GM10847 (cell line): ENCODE results near the gene PTPN14.

Source experiments
- POLR2A ChIP-seq: IDR thresholded peaks from 2 replicates; pipeline ENCODE4 v1.6.1; 2011; ENCODE audit not compliant: insufficient read length; ENCODE audit errors: extremely low read depth

The PTPN14 gene

GRCh38 chr1:214379236-214379970 is 172.0 kb downstream of the PTPN14 start:
- TF ChIP-seq POLR2A = no peak

- TF ChIP-seq POLR2A = no peak
Observed at GRCh38 chr1:214378492-214378891, 172.9 kb downstream of the PTPN14 start.

GRCh38 chr1:214377886-214378285 is 173.5 kb downstream of the PTPN14 start:
- no peak for TF ChIP-seq POLR2A

DNA sequence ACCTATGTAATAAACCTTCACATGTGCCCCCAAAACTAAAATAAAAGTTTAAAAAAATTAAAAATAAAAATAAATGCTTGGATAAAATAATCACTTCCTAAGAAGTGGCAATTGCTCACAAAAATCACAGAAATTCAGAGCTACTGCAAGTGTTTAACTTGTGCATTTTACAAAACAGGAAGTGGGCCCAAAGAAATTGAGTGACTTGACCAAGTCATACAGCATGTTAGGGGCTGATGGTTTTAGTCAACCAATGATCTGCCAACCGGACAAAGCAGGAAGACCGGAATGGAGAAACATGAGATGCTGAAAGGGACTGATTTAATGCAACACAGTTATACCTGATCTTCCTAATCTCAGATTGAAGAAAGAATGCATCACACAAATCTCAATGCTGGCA is 173.9 kb downstream of the PTPN14 start:
- no peak for TF ChIP-seq POLR2A

GRCh38 chr1:214372092-214372491 is 179.3 kb downstream of the PTPN14 start:
- no peak for TF ChIP-seq POLR2A

- no peak for TF ChIP-seq POLR2A
Observed at GRCh38 chr1:214370615-214371014, 180.8 kb downstream of the PTPN14 start.

DNA sequence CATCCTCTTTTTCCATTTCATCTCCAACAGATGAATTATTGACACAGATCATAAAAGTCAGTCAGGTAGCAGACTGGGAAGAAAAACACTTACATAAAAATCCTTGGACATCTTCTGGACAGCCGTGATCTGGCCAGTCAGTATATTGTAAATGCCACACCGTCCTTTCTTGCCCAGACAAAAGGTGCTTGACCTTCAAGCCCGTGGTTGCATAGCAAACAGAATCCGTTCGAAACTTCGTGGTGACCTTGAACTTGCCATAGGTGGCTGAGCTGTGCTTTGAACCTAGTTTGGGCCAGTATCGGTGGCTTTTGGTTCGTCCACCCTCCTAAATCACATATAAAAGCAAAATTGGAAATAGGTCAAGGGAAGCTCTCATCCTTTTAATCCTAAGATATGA is 182.0 kb downstream of the PTPN14 start:
- TF ChIP-seq POLR2A = no peak

DNA sequence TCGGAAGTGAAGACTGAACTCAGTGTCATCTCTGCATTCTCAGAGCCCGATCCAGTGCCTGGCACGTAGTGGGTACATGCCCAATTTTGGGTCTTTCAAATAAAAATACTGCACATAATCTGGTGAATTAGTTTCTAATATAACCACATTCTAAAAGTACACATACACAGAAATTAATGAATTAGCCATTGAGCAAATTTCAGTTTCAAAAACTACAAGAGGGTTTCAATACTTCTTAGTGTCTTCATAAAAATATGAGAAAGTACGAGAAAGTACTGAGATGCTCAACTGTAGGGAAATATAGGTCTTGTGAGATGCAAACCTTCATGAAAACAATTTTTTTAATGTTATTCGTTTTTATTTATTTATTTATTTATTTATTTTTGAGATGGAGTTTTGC is 183.6 kb downstream of the PTPN14 start:
- TF ChIP-seq POLR2A = no peak

GRCh38 chr1:214364786-214365295 is 186.6 kb downstream of the PTPN14 start:
- no peak for TF ChIP-seq POLR2A

DNA sequence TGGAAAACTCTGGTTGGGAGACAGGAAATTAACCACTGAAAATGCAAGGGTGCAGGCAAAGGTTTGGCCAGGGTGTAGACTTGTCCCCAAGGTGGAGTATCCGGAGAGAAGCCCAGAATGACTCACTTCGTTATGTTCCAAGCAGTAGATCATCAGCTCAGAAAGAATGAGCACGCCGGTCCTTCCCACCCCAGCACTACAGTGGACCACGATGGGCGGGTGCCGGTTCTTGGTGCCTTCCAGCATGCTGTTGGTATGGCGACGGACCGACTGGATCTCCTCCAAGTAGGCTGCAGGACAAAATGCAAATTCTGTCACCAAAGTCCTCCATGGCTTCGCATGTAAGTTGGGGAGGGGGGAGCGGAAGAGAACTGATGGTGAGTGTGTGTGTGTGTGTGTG is 187.0 kb downstream of the PTPN14 start:
- TF ChIP-seq POLR2A = no peak

DNA sequence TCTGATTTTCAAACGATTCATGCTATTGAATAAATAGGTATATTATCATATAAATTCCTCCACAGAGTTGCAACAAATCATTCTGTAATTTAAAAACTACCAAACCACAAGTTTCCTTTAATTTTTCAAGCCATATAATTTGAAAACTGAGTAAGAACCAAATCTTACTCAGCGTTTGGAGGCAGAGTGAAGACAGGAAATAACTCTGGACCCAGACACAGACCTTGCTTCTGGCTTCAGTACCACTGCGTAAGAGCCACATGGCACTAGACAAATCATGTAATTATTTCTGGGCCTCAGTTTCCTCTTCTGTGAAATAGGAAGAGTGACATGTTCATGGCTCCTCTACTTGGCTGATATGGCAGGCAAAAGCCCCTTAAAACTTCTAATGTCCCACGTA is 188.0 kb downstream of the PTPN14 start:
- no peak for TF ChIP-seq POLR2A

- no peak for TF ChIP-seq POLR2A
Observed at GRCh38 chr1:214362188-214362882, 189.1 kb downstream of the PTPN14 start.

- no peak for TF ChIP-seq POLR2A
Observed at GRCh38 chr1:214361636-214362035, 189.8 kb downstream of the PTPN14 start.

GRCh38 chr1:214360525-214361164 is 190.8 kb downstream of the PTPN14 start:
- no peak for TF ChIP-seq POLR2A

DNA sequence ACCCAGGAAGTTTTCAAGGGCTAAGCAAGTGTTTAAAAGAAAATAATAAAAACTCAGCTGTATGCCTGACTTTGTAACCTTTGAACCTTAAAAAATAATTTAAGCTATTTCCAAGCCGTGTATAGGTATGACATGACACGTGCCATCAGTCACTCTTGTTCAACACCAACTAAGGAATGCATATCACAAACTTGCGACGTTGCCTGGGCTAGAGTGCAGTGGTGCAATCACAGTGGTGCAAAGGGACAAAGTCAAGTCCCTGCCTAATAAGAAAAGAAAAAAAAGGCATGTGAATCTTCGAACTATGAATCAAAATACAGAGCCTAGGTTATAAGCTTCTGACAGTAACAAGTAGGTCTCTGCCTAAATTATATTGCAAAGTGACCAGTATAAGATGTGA is 191.3 kb downstream of the PTPN14 start:
- TF ChIP-seq POLR2A = no peak
